SK-N-SH (cell line): ENCODE results near the gene IGSF3.

Source experiments
- EP300 ChIP-seq, 2 experiments: IDR thresholded peaks; 2 replicates each; pipeline versions ENCODE4 v1.4.0 to v1.6.1; 2012; ENCODE audit warnings: borderline replicate concordance in 1 of 2, low read depth in 1 of 2, low read length in 1 of 2
- JUND ChIP-seq: IDR thresholded peaks from 2 replicates; pipeline ENCODE4 v1.4.0; 2012
- POLR2AphosphoS5 ChIP-seq: IDR thresholded peaks from 2 replicates; pipeline ENCODE4 v1.6.1; 2012; ENCODE audit warnings: low read depth, low read length
- RAD21 ChIP-seq: IDR thresholded peaks from 2 replicates; pipeline ENCODE4 v1.6.1; 2012; ENCODE audit warnings: mild to moderate bottlenecking, low read length
- SIN3A ChIP-seq: IDR thresholded peaks from 2 replicates; pipeline ENCODE4 v1.6.1; 2012; ENCODE audit warnings: low read depth, mild to moderate bottlenecking, low read length, moderate library complexity, borderline replicate concordance
- TAF1 ChIP-seq: IDR thresholded peaks from 2 replicates; pipeline ENCODE4 v1.6.1; 2012; ENCODE audit warnings: low read depth, mild to moderate bottlenecking, low read length, moderate library complexity, borderline replicate concordance
- TF ChIP-seq, protein P1 (sequence below): fragments of 200-600 bp; sonication (generic); IDR thresholded peaks from 2 replicates; pipeline ENCODE4 v1.6.1; 2017; ENCODE audit warnings: antibody characterized with exemption, mild to moderate bottlenecking, moderate library complexity
- TF ChIP-seq, protein P2 (sequence below): fragments of 150-350 bp; IDR thresholded peaks from 2 replicates; pipeline ENCODE4 v1.6.1; 2017; ENCODE audit warnings: antibody characterized with exemption, low read length, low read depth, borderline replicate concordance

DNA sequence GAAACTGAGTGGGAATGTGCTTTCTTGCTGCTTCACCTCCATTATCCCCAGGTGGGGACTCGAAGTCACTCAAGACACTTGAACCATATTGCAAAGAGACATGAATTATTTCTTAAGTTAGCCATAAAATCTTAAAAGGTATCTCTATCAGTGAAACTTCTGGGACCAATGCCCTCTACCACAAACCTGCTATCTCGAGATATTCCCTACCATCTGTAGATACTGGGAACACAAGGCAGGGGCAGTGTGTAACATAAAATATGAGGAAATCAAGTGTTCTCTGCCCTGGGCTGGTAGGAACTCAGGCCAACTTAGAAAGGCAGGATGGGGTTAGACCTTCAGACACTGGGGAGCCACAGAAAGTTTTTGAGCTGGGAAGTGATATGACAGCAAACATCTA, 95.4 kb downstream of the IGSF3 start:
- TF ChIP-seq POLR2AphosphoS5 (no peak), SIN3A (no peak), EP300 (IDR thresholded peaks at IDR 0.05; ENCODE audit: borderline replicate concordance in 1 of 2, low read depth in 1 of 2, low read length in 1 of 2) (no peak), RAD21 (no peak), TAF1 (no peak), JUND (no peak)
- TF ChIP-seq, protein P1, sequence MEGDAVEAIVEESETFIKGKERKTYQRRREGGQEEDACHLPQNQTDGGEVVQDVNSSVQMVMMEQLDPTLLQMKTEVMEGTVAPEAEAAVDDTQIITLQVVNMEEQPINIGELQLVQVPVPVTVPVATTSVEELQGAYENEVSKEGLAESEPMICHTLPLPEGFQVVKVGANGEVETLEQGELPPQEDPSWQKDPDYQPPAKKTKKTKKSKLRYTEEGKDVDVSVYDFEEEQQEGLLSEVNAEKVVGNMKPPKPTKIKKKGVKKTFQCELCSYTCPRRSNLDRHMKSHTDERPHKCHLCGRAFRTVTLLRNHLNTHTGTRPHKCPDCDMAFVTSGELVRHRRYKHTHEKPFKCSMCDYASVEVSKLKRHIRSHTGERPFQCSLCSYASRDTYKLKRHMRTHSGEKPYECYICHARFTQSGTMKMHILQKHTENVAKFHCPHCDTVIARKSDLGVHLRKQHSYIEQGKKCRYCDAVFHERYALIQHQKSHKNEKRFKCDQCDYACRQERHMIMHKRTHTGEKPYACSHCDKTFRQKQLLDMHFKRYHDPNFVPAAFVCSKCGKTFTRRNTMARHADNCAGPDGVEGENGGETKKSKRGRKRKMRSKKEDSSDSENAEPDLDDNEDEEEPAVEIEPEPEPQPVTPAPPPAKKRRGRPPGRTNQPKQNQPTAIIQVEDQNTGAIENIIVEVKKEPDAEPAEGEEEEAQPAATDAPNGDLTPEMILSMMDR = no peak
- TF ChIP-seq, protein P2, sequence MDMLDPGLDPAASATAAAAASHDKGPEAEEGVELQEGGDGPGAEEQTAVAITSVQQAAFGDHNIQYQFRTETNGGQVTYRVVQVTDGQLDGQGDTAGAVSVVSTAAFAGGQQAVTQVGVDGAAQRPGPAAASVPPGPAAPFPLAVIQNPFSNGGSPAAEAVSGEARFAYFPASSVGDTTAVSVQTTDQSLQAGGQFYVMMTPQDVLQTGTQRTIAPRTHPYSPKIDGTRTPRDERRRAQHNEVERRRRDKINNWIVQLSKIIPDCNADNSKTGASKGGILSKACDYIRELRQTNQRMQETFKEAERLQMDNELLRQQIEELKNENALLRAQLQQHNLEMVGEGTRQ = no peak
